Stimulated activated naive CD4-positive, alpha-beta T cell treated with Interleukin-2 at 50 U/mL for 16 hours (primary cell): ENCODE results near the gene TXK.
"Not testable (repeated sequence)": the region's sequence is repeated elsewhere in the genome, so short reads cannot be mapped to it uniquely, and the experiment has no call there.

Experiments
- DNase-seq: peaks from one replicate; lab custom pipeline; 2025; lab: John Stamatoyannopoulos, UW

TXK gene

GRCh38 chr4:48134081-48134480 lies at the start of gene TXK:
TSS of gene TXK (minus strand) at chr4:48134250. CDS start at chr4:48134170, 80 bp downstream.
- DNase-seq = peak; percentile 20

- no peak for DNase-seq
Measured at GRCh38 chr4:48180234-48180633, 46.2 kb upstream of the TXK start.

- no peak for DNase-seq
Measured at GRCh38 chr4:48178931-48179330, 44.9 kb upstream of the TXK start.

- DNase-seq = no peak
Measured at GRCh38 chr4:48175806-48176205, 41.8 kb upstream of the TXK start.

GRCh38 chr4:48175328-48175727 lies 41.3 kb upstream of the TXK start:
- DNase-seq = no peak

- DNase-seq = no peak
Measured at GRCh38 chr4:48173056-48173991, 39.3 kb upstream of the TXK start.

GRCh38 chr4:48172651-48173050 lies 38.6 kb upstream of the TXK start:
- no peak for DNase-seq

- no peak for DNase-seq
Measured at GRCh38 chr4:48169636-48170035, 35.6 kb upstream of the TXK start.

- DNase-seq = no peak
Measured at GRCh38 chr4:48167538-48168263, 33.7 kb upstream of the TXK start.

GRCh38 chr4:48164561-48164960 lies 30.5 kb upstream of the TXK start:
- not testable (repeated sequence) for DNase-seq

GRCh38 chr4:48163746-48164145 lies 29.7 kb upstream of the TXK start:
- DNase-seq = no peak

- no peak for DNase-seq
Measured at GRCh38 chr4:48162162-48162561, 28.1 kb upstream of the TXK start.

- DNase-seq = no peak
Measured at GRCh38 chr4:48157271-48157670, 23.2 kb upstream of the TXK start.

GRCh38 chr4:48156423-48156822 lies 22.4 kb upstream of the TXK start:
- DNase-seq = no peak

GRCh38 chr4:48153791-48154550 lies 19.9 kb upstream of the TXK start:
- no peak for DNase-seq

GRCh38 chr4:48152259-48152658 lies 18.2 kb upstream of the TXK start:
- no peak for DNase-seq

GRCh38 chr4:48149827-48150370 lies 15.8 kb upstream of the TXK start:
- DNase-seq = no peak

GRCh38 chr4:48147621-48148020 lies 13.6 kb upstream of the TXK start:
- DNase-seq = no peak

GRCh38 chr4:48141048-48141447 lies 7.0 kb upstream of the TXK start:
- DNase-seq = no peak

- no peak for DNase-seq
Measured at GRCh38 chr4:48139691-48140090, 5.6 kb upstream of the TXK start.

GRCh38 chr4:48138936-48139335 lies 4.9 kb upstream of the TXK start:
- DNase-seq = no peak

- no peak for DNase-seq
Measured at GRCh38 chr4:48138511-48138910, 4.5 kb upstream of the TXK start.
